ENCODE results near the gene CCDC181. TPM values are rescaled to one million over a fixed set of nuclear protein-coding genes. Genes with fewer than 3 reads are reported as not detected.

Gene CCDC181
- total RNA-seq, 1 experiment from 2014 or later, result 0.39 TPM

Other genes starting within 250 kb of the CCDC181 start
- gene NME7, start 59.7 kb downstream of the CCDC181 start, total RNA-seq (2021; ENCODE audit: unreplicated experiment), result 30.3 TPM
- 19.6 TPM for gene BLZF1, start 59.3 kb downstream of the CCDC181 start, total RNA-seq (2021; ENCODE audit: unreplicated experiment)
- gene SLC19A2, start 58.5 kb upstream of the CCDC181 start, total RNA-seq (2021; ENCODE audit: unreplicated experiment), result 10.8 TPM
- gene F5, start 159.0 kb upstream of the CCDC181 start, total RNA-seq (2021; ENCODE audit: unreplicated experiment), result 0.08 TPM
- not detected for gene SELP, start 202.7 kb upstream of the CCDC181 start, total RNA-seq (2021; ENCODE audit: unreplicated experiment)

All from Panc1 (cell line).